HepG2 (cell line): ENCODE measurements around the gene ABO. TPM values are rescaled to one million over a fixed set of nuclear protein-coding genes. Genes with fewer than 3 reads are reported as not detected.

Source experiments
- ATAC-seq: fragments of 200-7000 bp; cut with Tn5 transposase; 3 replicates; pipeline ENCODE4 v1.9.1; 2020; ENCODE audit warnings: mild to moderate bottlenecking, moderate library complexity
- BruUV-seq: library from RNA; stranded (reverse); fragments of 400-500 nt; replicated peaks from 2 replicates; lab custom pipeline; 2021; lab: Mats Ljungman, UMichigan
- CTCF ChIA-PET: fragments of 300-600 bp; formaldehyde crosslinking; extraction: SDS; loops from one replicate; lab custom pipeline; 2021; ENCODE audit warnings: low total read pairs, inconsistent platforms, low intra/inter-chr PET ratio; lab: Yijun Ruan, JAX
- POLR2A ChIA-PET: fragments of 350-600 bp; sonication (Branson Sonifier 250); formaldehyde crosslinking; loops from one replicate; lab custom pipeline; 2020; ENCODE audit warnings: antibody characterized with exemption, inconsistent platforms; lab: Yijun Ruan, JAX
- DNase-seq: peaks from one replicate; pipeline ENCODE4 v3.0.0-alpha.2; 2015; ENCODE audit warnings: low spot score
- FAIRE-seq: peaks from 3 replicates; lab custom pipeline; 2011; peaks lifted over from hg19 to GRCh38; lab: Jason Lieb, UNC
- H2AFZ ChIP-seq: one replicate; pipeline ENCODE4 v1.6.1; 2011; ENCODE audit warnings: low read length, inconsistent platforms
- H3K27ac ChIP-seq: fragments of 300-600 bp; 3 replicates; pipeline ENCODE4 v1.8.0; 2011; ENCODE audit warnings: mixed run types, mild to moderate bottlenecking, mixed read lengths, low read length, inconsistent platforms; ENCODE audit not compliant: insufficient read depth; ENCODE audit errors: extremely low read length
- H3K27me3 ChIP-seq, 2 experiments: fragments of 200-600 bp in 1 of 2; 2 replicates in 1 of 2; 3 replicates in 1 of 2; pipeline versions ENCODE4 v1.6.0 to v1.8.0; 2011; ENCODE audit warnings: low read length in 2 of 2, mild to moderate bottlenecking in 2 of 2, moderate library complexity in 2 of 2, inconsistent platforms in 1 of 2; ENCODE audit not compliant: insufficient read depth in 2 of 2, control insufficient read depth in 1 of 2
- H3K36me3 ChIP-seq, 2 experiments: fragments of 200-600 bp in 1 of 2; replicated peaks in 1 of 2; 2 replicates in 1 of 2; 3 replicates in 1 of 2; pipeline versions ENCODE4 v1.5.1 to v1.8.0; 2011; ENCODE audit warnings: low read length in 2 of 2, inconsistent platforms in 1 of 2; ENCODE audit not compliant: insufficient read depth in 2 of 2, control insufficient read depth in 1 of 2
- H3K4me1 ChIP-seq: 2 replicates; pipeline ENCODE4 v1.5.1; 2012; ENCODE audit warnings: low read length, inconsistent platforms; ENCODE audit not compliant: insufficient read depth
- H3K4me2 ChIP-seq: 2 replicates; pipeline ENCODE4 v1.6.0; 2011; ENCODE audit warnings: low read depth, low read length, inconsistent platforms
- H3K4me3 ChIP-seq, 3 experiments: fragments of 200-600 bp in 1 of 3; sonication (generic), shearing (Covaris generic) in 1 of 3; replicated peaks in 1 of 3; 2 replicates each; pipeline ENCODE4 v1.5.1; 2011 to 2016; ENCODE audit warnings: low read length in 3 of 3, inconsistent platforms in 2 of 3, low read depth in 2 of 3, mild to moderate bottlenecking in 2 of 3, control low read depth in 1 of 3, mixed read lengths in 1 of 3; ENCODE audit not compliant: insufficient read depth in 1 of 3
- H3K79me2 ChIP-seq: one replicate; pipeline ENCODE4 v1.6.1; 2011; ENCODE audit warnings: low read length, inconsistent platforms; ENCODE audit not compliant: insufficient read depth
- H3K9ac ChIP-seq: 2 replicates; pipeline ENCODE4 v1.6.0; 2011; ENCODE audit warnings: mild to moderate bottlenecking, low read depth, low read length, inconsistent platforms; ENCODE audit not compliant: insufficient read depth
- H3K9me3 ChIP-seq: 2 replicates; pipeline ENCODE4 v1.5.1; 2012; ENCODE audit warnings: mild to moderate bottlenecking, low read length
- H4K20me1 ChIP-seq: 2 replicates; pipeline ENCODE4 v1.6.0; 2011; ENCODE audit warnings: inconsistent platforms, mild to moderate bottlenecking, low read length, moderate library complexity; ENCODE audit not compliant: insufficient read depth
- AGO2 ChIP-seq: fragments of 200-400 bp; formaldehyde crosslinking; optimal IDR thresholded peaks from 2 replicates; pipeline ENCODE3; 2017; ENCODE audit warnings: mild to moderate bottlenecking, low read depth, low read length, moderate library complexity
- FUBP1 ChIP-seq: sonication (generic); formaldehyde crosslinking; IDR thresholded peaks from 2 replicates; pipeline ENCODE4 v1.5.1; 2020; ENCODE audit warnings: missing genetic modification reagents, mild to moderate bottlenecking, borderline replicate concordance
- HIVEP1 ChIP-seq: sonication (generic); formaldehyde crosslinking; IDR thresholded peaks from 2 replicates; pipeline ENCODE4 v1.4.0; 2020; ENCODE audit warnings: mild to moderate bottlenecking, missing genetic modification reagents
- HNRNPUL1 ChIP-seq: fragments of 200-400 bp; formaldehyde crosslinking; IDR thresholded peaks from 2 replicates; pipeline ENCODE4 v1.6.1; 2017; ENCODE audit warnings: low read depth, mild to moderate bottlenecking, low read length, moderate library complexity
- PHF5A ChIP-seq: IDR thresholded peaks from one replicate; pipeline ENCODE4 v1.6.1; 2018; ENCODE audit warnings: low read depth, missing genetic modification reagents; ENCODE audit not compliant: unreplicated experiment
- SRF ChIP-seq: IDR thresholded peaks from 2 replicates; pipeline ENCODE4 v1.6.1; 2011; ENCODE audit warnings: mild to moderate bottlenecking, low read depth, low read length, moderate library complexity
- TCF12 ChIP-seq, 2 experiments: fragments of 450-650 bp in 1 of 2; sonication (generic) in 1 of 2; formaldehyde crosslinking in 1 of 2; IDR thresholded peaks; 2 replicates each; pipeline versions ENCODE4 v1.6.1 to v1.8.0; 2017 to 2022; ENCODE audit warnings: antibody characterized with exemption in 1 of 2, mild to moderate bottlenecking in 1 of 2, missing genetic modification reagents in 1 of 2, moderate library complexity in 1 of 2
- ZBTB26 ChIP-seq: IDR thresholded peaks from 2 replicates; pipeline ENCODE4 v1.6.1; 2016; ENCODE audit warnings: missing compliant biosample characterization, missing genetic modification reagents, borderline replicate concordance
- ZFP36L2 ChIP-seq: sonication (generic); formaldehyde crosslinking; IDR thresholded peaks from 2 replicates; pipeline ENCODE4 v1.4.0; 2020; ENCODE audit warnings: missing genetic modification reagents
- ZNF101 ChIP-seq: sonication (generic); formaldehyde crosslinking; IDR thresholded peaks from 2 replicates; pipeline ENCODE4 v1.4.0; 2020; ENCODE audit warnings: mild to moderate bottlenecking, low read depth, missing genetic modification reagents, borderline replicate concordance
- ZNF138 ChIP-seq: sonication (generic); formaldehyde crosslinking; IDR thresholded peaks from 2 replicates; pipeline ENCODE4 v1.5.0; 2020; ENCODE audit warnings: mild to moderate bottlenecking, low read depth, missing genetic modification reagents
- ZNF720 ChIP-seq: sonication (generic); formaldehyde crosslinking; IDR thresholded peaks from 2 replicates; pipeline ENCODE4 v1.4.0; 2020; ENCODE audit warnings: missing genetic modification reagents
- ZNF749 ChIP-seq: sonication (generic); formaldehyde crosslinking; IDR thresholded peaks from 2 replicates; pipeline ENCODE4 v1.8.0; 2022; ENCODE audit warnings: mild to moderate bottlenecking, missing genetic modification reagents, moderate library complexity, borderline replicate concordance
- ZNF792 ChIP-seq: IDR thresholded peaks from 2 replicates; pipeline ENCODE4 v1.6.1; 2016
- ZSCAN21 ChIP-seq: sonication (generic); formaldehyde crosslinking; IDR thresholded peaks from 2 replicates; pipeline ENCODE4 v1.8.0; 2022; ENCODE audit warnings: mild to moderate bottlenecking, missing genetic modification reagents, moderate library complexity, borderline replicate concordance
- WGBS: methylation state at CpG from one replicate; pipeline ENCODE4 v1.1.6; 2017; ENCODE audit warnings: low lambda C conversion rate; 5-methylcytosine and 5-hydroxymethylcytosine counted together
- in situ Hi-C: cut with HindIII; loops from 2 replicates; pipeline ENCODE4 v1.10.0; 2017; ENCODE audit warnings: low pct_unique_long_range_greater_than_20kb; ENCODE audit not compliant: extremely low pct_ligation_motif_present
- intact Hi-C: fragments of 100-400 bp; cut with micrococcal nuclease; formaldehyde crosslinking; loops from one replicate; pipeline ENCODE4 v1.10.0; 2022; ENCODE audit not compliant: unreplicated experiment
- polyA plus RNA-seq, 8 experiments: library from polyadenylated mRNA; depleted of rRNA in 3 of 8; stranded (reverse) in 7 of 8; unstranded in 1 of 8; fragments of >200 nt; fragmentation: Illumina TruSeq in 4 of 8; extraction: Trizol in 4 of 8; gene quantifications; 2 replicates each; pipeline versions ENCODE4 v1.2.1 to v1.2.3, GENCODE V29; 2011 to 2016; ENCODE audit warnings: low read depth in 4 of 8, missing spikeins in 1 of 8, mixed read lengths in 1 of 8; ENCODE audit not compliant: insufficient read depth in 1 of 8
- total RNA-seq, 5 experiments: library from RNA; depleted of rRNA; stranded (reverse); fragments of >200 nt; fragmentation: Illumina TruSeq; extraction: Trizol; gene quantifications; 2 replicates each; pipeline ENCODE4 v1.2.3, GENCODE V29; 2016; ENCODE audit warnings: low read depth in 1 of 5

The ABO gene
- total and polyA plus RNA-seq, 2 of the 13 experiments (the other 11 are each of a cell fraction or from before 2014, with no cell fraction given) = not detected

- Histone ChIP-seq H3K27ac (no peak overlapping the region), H4K20me1 (no peaks in the 10 kb centered on the region), H3K27me3 (peaks cover 4 to 11% of the 10 kb centered on the region in 2 experiments; a peak in 2 of 5 replicates), H3K9me3 (no peaks in the 10 kb centered on the region; the same call in 1 of the 2 replicates), H2AFZ (no peak overlapping the region), H3K36me3 (no peaks in the 10 kb centered on the region), H3K79me2 (no peaks in the 10 kb centered on the region), H3K9ac (no peak overlapping the region), H3K4me1 (peaks cover 15% of the 10 kb centered on the region), H3K4me3 (no peak overlapping the region), H3K4me2 (no peak overlapping the region)
- ChIA-PET POLR2A (no interaction called here), CTCF (no interaction called here)
- intact Hi-C loops (no loop called here), in situ Hi-C loops (no loop called here)
- FAIRE-seq = no peak
- DNase-seq = no peak
- no peak for TF ChIP-seq ZBTB26 (CRISPR knock-in tag)
- TF ChIP-seq SRF = no peak
- no peak for TF ChIP-seq ZNF749 (CRISPR knock-in tag)
- TF ChIP-seq FUBP1 = no peak
- no peak for TF ChIP-seq PHF5A (CRISPR knock-in tag)
- TF ChIP-seq ZNF138 (CRISPR knock-in tag) = no peak
- no peak for TF ChIP-seq ZNF792 (CRISPR knock-in tag)
- no peak for TF ChIP-seq HIVEP1 (CRISPR knock-in tag)
- no peak for TF ChIP-seq ZFP36L2 (CRISPR knock-in tag)
- TF ChIP-seq ZNF720 (CRISPR knock-in tag) = no peak
- TF ChIP-seq AGO2 = no peak
- no peak for TF ChIP-seq HNRNPUL1
- TF ChIP-seq ZSCAN21 (CRISPR knock-in tag) = no peak
- TF ChIP-seq TCF12 (IDR thresholded peaks at IDR 0.05) = no peak
- no peak for TF ChIP-seq TCF12 (CRISPR knock-in tag; IDR thresholded peaks at IDR 0.05)
- TF ChIP-seq ZNF101 = no peak
- ATAC-seq = no peak
- BruUV-seq = no TSS peak
- 70% methylated on average over 9 of the region's 10 CpGs for WGBS
Measured at GRCh38 chr9:133256686-133257091, 18.3 kb downstream of the ABO start.
